Measurements from ENCODE around the gene RAET1L.
"Not testable (repeated sequence)": the region's sequence is repeated elsewhere in the genome, so short reads cannot be mapped to it uniquely, and the experiment has no call there.

RAET1L gene

DNA sequence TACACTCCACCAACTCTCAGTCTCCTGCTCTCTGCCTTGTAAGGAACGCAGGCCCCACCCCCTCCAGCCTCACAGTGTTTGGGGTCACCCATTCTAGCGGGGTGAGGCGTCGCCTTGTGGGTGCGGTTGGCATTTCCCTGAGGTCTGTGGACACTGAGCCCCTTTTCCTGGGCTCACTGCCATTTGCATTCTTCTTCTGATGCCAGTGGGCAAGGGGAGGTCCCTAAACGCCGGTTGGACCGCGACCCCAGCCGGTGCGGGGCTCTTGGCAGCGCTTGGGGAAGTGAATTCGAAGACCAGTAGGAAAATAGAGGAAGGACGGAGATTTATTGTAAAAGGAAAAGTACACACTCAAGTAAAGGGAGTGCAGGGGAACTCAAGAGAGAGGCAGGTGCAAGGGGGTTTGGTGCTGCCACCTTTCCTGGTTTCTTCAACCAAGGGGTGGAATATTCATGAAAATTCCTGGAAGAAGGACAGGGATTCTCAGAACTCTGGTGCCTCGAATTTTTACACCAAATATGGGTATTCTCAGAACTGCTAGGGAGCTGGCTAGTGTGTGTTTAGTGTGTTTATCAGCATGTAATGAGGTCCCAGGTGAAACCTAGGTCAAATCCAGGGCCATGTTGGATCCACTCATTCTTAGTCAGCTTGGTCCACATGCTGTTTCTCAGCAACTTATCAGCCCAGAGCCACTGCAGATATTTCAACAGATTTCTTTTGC lies 9.9 kb downstream of the RAET1L start:
- DNase-seq = not testable (repeated sequence)

- not testable (repeated sequence) for DNase-seq
Measured at GRCh38 chr6:150014623-150015280, 10.6 kb downstream of the RAET1L start.

GRCh38 chr6:150013785-150014622 lies 11.3 kb downstream of the RAET1L start:
- not testable (repeated sequence) for DNase-seq

GRCh38 chr6:150012846-150013784 lies 12.2 kb downstream of the RAET1L start:
- DNase-seq = not testable (repeated sequence)

GRCh38 chr6:150008588-150008987 lies 16.7 kb downstream of the RAET1L start:
- DNase-seq = no peak

DNA sequence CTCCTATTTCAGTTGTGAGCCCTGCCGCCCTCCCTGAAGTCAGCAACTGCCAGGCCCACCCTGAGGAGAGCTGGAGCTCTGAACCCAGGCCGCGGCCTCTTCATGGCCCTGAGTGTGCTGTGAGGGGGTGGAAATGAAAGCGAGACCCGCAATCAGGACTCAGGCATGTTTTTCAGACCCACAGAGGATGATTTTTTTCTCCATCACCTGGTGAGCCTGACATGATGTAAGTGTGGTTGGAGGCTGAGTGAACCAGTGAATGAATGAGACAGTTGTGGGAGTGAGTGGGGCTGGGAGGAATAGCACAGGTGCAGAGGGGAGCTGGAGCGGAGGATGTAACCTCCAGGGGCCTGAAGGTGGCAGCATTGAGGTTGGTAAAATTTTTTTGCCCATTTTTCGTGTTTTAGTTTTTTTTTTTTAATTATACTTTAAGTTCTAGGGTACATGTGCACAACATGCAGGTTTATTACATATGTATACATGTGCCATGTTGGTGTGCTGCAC lies 18.3 kb downstream of the RAET1L start:
- no peak for DNase-seq

DNA sequence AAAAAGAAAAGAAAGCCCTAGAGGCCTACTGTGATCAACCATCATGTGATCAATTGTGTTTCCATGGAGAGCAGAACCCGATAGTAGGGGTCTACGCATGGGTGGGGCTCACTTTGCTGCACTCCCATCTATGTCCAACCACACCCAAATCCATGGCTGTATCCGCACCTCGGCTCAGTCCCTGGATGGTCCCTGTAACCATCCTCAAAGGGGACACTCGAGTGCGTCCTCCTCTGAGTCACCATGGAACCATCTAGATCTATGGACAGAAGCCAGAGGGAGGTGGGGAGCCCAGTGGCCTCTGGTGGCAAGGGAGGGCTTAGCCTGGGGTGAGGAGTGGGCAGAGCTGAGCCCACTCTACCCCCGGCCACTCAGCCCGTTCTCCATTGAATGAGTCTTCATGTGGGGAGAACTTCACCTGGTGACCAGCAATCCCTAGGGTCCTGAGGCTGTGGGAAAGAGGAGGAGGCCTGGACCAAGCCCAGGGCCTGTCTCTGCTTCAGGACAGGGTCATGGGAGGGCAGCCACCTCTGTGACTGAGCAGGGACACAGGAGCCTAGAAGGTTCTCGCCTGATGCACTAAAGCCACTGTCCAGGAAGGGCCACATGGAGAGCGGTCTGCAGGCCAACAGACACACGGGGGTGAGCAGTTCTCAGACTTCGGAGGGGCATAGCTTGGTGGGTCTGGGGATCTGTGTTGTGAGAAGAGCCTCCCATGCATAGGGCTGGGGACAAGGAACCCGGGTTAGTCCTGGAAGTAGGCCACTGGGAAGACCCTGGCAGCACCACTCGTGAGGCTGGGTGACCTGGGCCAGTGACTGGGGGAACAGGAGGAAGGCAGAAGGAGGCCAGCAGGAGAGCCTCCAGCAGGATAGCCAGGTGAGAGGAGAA lies 19.3 kb downstream of the RAET1L start:
- DNase-seq = no peak

- peak; percentile 95 for DNase-seq
Measured at GRCh38 chr6:150004783-150005717, 20.3 kb downstream of the RAET1L start.

DNA sequence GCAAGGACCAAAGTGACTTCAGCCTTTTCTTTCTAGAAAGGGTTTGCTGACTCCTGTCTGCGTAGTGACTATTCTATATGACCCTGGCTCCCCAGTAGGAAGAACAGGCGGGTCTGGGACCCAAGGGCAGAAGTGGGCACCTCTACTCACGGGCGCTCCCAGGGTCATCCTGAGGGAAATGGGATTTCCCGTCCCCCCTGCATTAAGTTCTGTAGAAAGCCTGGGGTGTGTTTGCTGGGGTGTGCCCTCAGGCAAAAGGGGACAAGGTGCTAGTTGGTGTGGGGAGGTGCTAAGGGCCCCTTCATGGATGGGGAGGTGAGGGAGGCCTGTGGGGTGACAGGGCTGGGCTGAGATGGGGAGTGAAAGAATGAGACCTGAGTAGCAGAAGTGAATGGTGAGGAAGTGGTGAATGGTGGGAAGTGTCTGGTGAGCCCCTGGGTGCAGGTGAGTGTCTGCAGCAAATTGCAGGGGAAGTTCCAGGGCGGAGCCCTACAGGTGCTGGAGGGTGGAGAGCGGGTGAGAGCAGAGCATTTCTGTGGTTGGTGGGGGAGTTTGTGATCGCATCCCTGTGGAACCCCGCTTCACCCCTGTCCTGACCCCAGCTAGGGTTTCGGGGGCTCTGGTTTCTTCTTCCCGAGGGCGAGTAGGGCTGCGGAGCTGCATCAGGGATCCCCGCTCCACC lies 21.1 kb downstream of the RAET1L start:
- no peak for DNase-seq

- not testable (repeated sequence) for DNase-seq
Measured at GRCh38 chr6:150003599-150003998, 21.7 kb downstream of the RAET1L start.

GRCh38 chr6:150002710-150003109 lies 22.6 kb downstream of the RAET1L start:
- no peak for DNase-seq

DNA sequence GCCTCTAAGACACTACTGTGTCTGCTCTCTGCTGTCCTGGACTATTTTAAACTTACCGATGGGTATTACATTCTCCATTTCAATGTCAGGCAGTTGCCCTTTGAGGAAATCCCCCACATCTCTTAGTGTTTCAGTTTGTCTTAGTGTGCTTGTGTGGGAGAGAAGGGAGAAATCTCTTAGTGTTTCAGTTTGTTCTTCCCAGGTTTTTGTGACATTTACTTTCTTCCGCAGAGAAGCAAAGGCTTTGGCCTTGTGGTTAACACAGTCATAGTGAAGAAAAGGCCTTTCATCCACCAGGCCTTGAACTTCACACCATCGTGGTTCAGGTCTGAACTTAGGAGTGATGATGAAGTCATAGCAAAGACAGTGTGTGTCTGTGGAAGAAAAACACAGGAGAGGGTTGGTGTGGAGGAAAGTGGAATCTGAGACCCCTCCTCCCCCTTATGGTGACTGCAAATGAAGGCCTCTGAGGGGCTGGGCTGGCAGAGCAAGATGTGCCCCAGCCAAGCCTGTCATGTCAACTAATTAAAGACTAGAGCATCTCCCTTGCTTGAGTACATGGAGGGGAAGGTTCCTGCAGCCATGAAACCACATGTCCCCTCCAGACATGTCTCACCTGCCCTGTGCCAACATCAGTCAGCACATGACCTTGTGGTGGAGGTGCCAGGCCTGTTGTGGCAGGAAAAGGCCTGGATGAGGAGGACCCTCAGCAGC lies 23.9 kb downstream of the RAET1L start:
- no peak for DNase-seq

GRCh38 chr6:149999636-150000035 lies 25.7 kb downstream of the RAET1L start:
- no peak for DNase-seq

DNA sequence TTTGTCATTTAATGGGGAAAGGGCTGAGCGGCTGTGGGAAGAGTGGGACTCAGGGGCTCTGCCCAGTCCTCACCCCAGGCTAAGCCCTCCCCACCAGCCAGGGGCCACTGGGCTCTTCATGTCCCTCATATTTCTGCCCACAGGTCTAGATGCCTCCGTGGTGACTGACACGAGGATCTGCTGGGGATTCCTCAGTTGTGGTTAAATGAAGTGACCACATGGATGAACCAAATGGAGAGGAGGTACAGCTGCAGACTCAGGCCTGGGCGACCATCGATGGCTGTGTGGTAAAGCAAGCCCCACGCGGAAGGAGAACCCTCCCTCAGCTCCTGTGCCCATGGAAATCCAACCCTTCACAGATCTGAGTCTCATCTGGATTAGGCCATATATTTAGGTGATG lies 29.4 kb downstream of the RAET1L start:
- DNase-seq = no peak

- no peak for DNase-seq
Measured at GRCh38 chr6:149995235-149995750, 30.0 kb downstream of the RAET1L start.

DNA sequence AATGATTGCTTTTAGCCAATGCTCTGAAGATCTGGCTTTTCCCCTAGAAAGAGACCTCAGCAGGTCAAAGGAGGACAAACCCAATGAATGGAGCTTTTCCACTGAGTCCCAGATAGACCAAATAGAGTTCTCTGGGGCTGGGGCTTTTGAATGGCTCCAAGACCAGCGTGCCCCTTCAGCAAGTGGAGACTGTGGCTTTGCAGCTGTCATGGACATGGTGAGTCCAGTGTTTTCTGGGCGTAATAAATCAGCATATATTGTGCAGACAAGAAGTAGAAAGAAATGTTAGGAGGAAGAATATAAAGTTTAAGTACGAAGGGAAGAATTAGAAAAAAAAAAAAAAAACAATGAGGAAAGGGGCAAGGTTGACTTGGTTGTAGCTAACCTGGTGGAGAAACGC lies 33.5 kb downstream of the RAET1L start:
- DNase-seq = no peak

- DNase-seq = not testable (repeated sequence)
Measured at GRCh38 chr6:149991472-149991795, 33.9 kb downstream of the RAET1L start.

- no peak for DNase-seq
Measured at GRCh38 chr6:149990661-149991471, 34.5 kb downstream of the RAET1L start.
